ENCODE measurements around the gene NALF2. TPM values are rescaled to one million over a fixed set of nuclear protein-coding genes. Genes with fewer than 3 reads are reported as not detected.

The NALF2 gene
- total RNA-seq, 1 experiment from 2014 or later = 2.3 TPM

DNA sequence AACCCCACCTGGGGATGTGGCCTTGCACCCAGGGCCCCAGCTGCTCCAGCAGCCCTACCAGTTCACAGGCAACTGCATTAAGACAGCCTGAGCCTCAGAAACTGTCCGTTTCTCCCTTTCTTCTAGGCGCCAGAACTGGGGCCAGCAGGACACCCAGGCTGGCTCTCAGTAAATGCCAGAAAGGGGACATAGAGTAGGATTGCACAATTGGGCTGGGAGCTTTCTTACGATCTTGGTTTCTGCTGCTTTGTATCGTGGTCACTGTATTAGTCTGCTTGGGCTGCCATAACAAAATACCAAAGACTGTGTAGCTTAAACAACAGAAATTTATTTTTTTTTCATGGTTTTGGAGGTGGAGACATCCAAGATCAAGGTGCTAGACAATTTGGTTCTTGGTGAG, 48.4 kb downstream of the NALF2 start:
- Histone ChIP-seq H3K4me3 (ENCODE audit: low read depth, low read length, poor library complexity, severe bottlenecking) (no peak overlapping the region), H3K9me3 (ENCODE audit: low read depth, low read length, poor library complexity, severe bottlenecking) (no peaks in the 10 kb centered on the region), H3K27me3 (replicated peaks; ENCODE audit: insufficient read depth, low read depth, low read length, poor library complexity) (no peaks in the 10 kb centered on the region), H3K4me1 (ENCODE audit: insufficient read depth, low read length, poor library complexity, severe bottlenecking) (no peaks in the 10 kb centered on the region), H3K27ac (ENCODE audit: low read depth, low read length, poor library complexity, severe bottlenecking) (no peak overlapping the region), H3K36me3 (ENCODE audit: insufficient read depth, low read length, poor library complexity, severe bottlenecking) (no peaks in the 10 kb centered on the region)
- intact Hi-C loops (cut with micrococcal nuclease; ENCODE audit: unreplicated experiment) = no loop called here
- CTCF ChIA-PET = interaction anchor here (0.6 kb wide), 1 partner anchor 478 kb away, joined by 3 read pairs; no protein-coding TSS in a partner anchor
- TF ChIP-seq EZH2 (IDR thresholded peaks at IDR 0.05; ENCODE audit: borderline replicate concordance, low read depth, low read length, poor library complexity, severe bottlenecking) = no peak
- TF ChIP-seq, protein P1, sequence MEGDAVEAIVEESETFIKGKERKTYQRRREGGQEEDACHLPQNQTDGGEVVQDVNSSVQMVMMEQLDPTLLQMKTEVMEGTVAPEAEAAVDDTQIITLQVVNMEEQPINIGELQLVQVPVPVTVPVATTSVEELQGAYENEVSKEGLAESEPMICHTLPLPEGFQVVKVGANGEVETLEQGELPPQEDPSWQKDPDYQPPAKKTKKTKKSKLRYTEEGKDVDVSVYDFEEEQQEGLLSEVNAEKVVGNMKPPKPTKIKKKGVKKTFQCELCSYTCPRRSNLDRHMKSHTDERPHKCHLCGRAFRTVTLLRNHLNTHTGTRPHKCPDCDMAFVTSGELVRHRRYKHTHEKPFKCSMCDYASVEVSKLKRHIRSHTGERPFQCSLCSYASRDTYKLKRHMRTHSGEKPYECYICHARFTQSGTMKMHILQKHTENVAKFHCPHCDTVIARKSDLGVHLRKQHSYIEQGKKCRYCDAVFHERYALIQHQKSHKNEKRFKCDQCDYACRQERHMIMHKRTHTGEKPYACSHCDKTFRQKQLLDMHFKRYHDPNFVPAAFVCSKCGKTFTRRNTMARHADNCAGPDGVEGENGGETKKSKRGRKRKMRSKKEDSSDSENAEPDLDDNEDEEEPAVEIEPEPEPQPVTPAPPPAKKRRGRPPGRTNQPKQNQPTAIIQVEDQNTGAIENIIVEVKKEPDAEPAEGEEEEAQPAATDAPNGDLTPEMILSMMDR (conservative IDR thresholded peaks at IDR 0.05; ENCODE audit: low read depth, low read length) = no peak
- POLR2A ChIA-PET (ENCODE audit: low non-redundant PET) = no interaction called here
- DNase-seq (ENCODE audit: low spot score) = no peak
- BruUV-seq (replicated peaks) = no TSS peak

Other genes starting within 250 kb of the NALF2 start
- 2.6 and 3.3 TPM in 2 replicates for gene EDA, start 111.8 kb downstream of the NALF2 start, total RNA-seq (2021)